Dendritic cell treated with granulocyte-macrophage colony-stimulating factor and Interleukin-4, amounts not matched to agents 40 ng/mL and 50 ng/mL, for 4 days (primary cell): ENCODE data around the gene C11orf58.

Source experiments
- H3K27ac Mint-ChIP-seq: one replicate; pipeline ENCODE4 v1.8.0; 2022; ENCODE audit warnings: mild to moderate bottlenecking, mixed read lengths
- H3K27me3 Mint-ChIP-seq: one replicate; pipeline ENCODE4 v1.8.0; 2022; ENCODE audit warnings: mild to moderate bottlenecking, mixed read lengths
- H3K36me3 Mint-ChIP-seq: one replicate; pipeline ENCODE4 v1.8.0; 2022; ENCODE audit warnings: low read depth, mixed read lengths
- H3K4me1 Mint-ChIP-seq: one replicate; pipeline ENCODE4 v1.8.0; 2022; ENCODE audit warnings: low read depth, mixed read lengths
- H3K4me3 Mint-ChIP-seq: one replicate; pipeline ENCODE4 v1.8.0; 2022; ENCODE audit warnings: mild to moderate bottlenecking, moderate library complexity, mixed read lengths
- H3K9me3 Mint-ChIP-seq: one replicate; pipeline ENCODE4 v1.8.0; 2022; ENCODE audit warnings: mixed read lengths
- intact Hi-C: fragments of 100-400 bp; cut with micrococcal nuclease; formaldehyde crosslinking; loops from one replicate; pipeline ENCODE4 v1.15.0; 2022

C11orf58 gene

GRCh38 chr11:16749666-16750065, 11.2 kb downstream of the C11orf58 start:
- no peaks in the 10 kb centered on the region for H3K9me3 Mint-ChIP-seq
- no peaks in the 10 kb centered on the region for H3K27me3 Mint-ChIP-seq
- no peak overlapping the region for H3K4me3 Mint-ChIP-seq
- H3K4me1 Mint-ChIP-seq: no peaks in the 10 kb centered on the region
- H3K27ac Mint-ChIP-seq: no peak overlapping the region
- H3K36me3 Mint-ChIP-seq: peaks cover 87% of the 10 kb centered on the region
- intact Hi-C loops: no loop called here

- Mint-ChIP-seq H3K4me3 (no peak overlapping the region), H3K9me3 (no peaks in the 10 kb centered on the region), H3K4me1 (no peaks in the 10 kb centered on the region), H3K27ac (no peak overlapping the region), H3K36me3 (peaks cover 83% of the 10 kb centered on the region), H3K27me3 (no peaks in the 10 kb centered on the region)
- intact Hi-C loops: no loop called here
Observed at GRCh38 chr11:16750417-16750816, 12.0 kb downstream of the C11orf58 start.

- Mint-ChIP-seq H3K9me3 (no peaks in the 10 kb centered on the region), H3K36me3 (peaks cover 51% of the 10 kb centered on the region), H3K4me1 (peaks cover 24% of the 10 kb centered on the region), H3K27ac (no peak overlapping the region), H3K4me3 (no peak overlapping the region), H3K27me3 (no peaks in the 10 kb centered on the region)
- intact Hi-C loops: no loop called here
Observed at GRCh38 chr11:16758382-16759024, 20.1 kb downstream of the C11orf58 start.

GRCh38 chr11:16759857-16760508, 21.5 kb downstream of the C11orf58 start:
- no peaks in the 10 kb centered on the region for H3K9me3 Mint-ChIP-seq
- H3K27me3 Mint-ChIP-seq: no peaks in the 10 kb centered on the region
- peaks cover 24% of the 10 kb centered on the region for H3K4me1 Mint-ChIP-seq
- H3K27ac Mint-ChIP-seq: peak overlapping the region; percentile 12
- peaks cover 36% of the 10 kb centered on the region for H3K36me3 Mint-ChIP-seq
- H3K4me3 Mint-ChIP-seq: no peak overlapping the region
- intact Hi-C loops: no loop called here

- Mint-ChIP-seq H3K4me1 (peaks cover 14% of the 10 kb centered on the region), H3K27ac (no peak overlapping the region), H3K36me3 (peaks cover 5% of the 10 kb centered on the region), H3K27me3 (peaks cover 3% of the 10 kb centered on the region), H3K4me3 (no peak overlapping the region), H3K9me3 (no peaks in the 10 kb centered on the region)
- intact Hi-C loops: no loop called here
Observed at GRCh38 chr11:16763746-16764145, 25.3 kb downstream of the C11orf58 start.

GRCh38 chr11:16764888-16765287, 26.4 kb downstream of the C11orf58 start:
- H3K4me1 Mint-ChIP-seq: peaks cover 3% of the 10 kb centered on the region

GRCh38 chr11:16767137-16767536, 28.7 kb downstream of the C11orf58 start:
- H3K9me3 Mint-ChIP-seq: no peaks in the 10 kb centered on the region
- H3K27ac Mint-ChIP-seq: no peak overlapping the region
- intact Hi-C loops: no loop called here
- no peaks in the 10 kb centered on the region for H3K4me1 Mint-ChIP-seq
- H3K36me3 Mint-ChIP-seq: no peaks in the 10 kb centered on the region
- H3K27me3 Mint-ChIP-seq: peaks cover 3% of the 10 kb centered on the region
- H3K4me3 Mint-ChIP-seq: no peak overlapping the region

More at GRCh38 chr11:16764888-16765287, 26.4 kb downstream of the C11orf58 start:
- intact Hi-C loops: no loop called here
- Mint-ChIP-seq H3K36me3 (no peaks in the 10 kb centered on the region), H3K4me3 (no peak overlapping the region), H3K9me3 (no peaks in the 10 kb centered on the region), H3K27me3 (peaks cover 3% of the 10 kb centered on the region), H3K27ac (no peak overlapping the region)

GRCh38 chr11:16767957-16768356, 29.5 kb downstream of the C11orf58 start:
- no peak overlapping the region for H3K27ac Mint-ChIP-seq
- H3K4me1 Mint-ChIP-seq: no peaks in the 10 kb centered on the region
- H3K9me3 Mint-ChIP-seq: no peaks in the 10 kb centered on the region
- H3K4me3 Mint-ChIP-seq: no peak overlapping the region
- H3K36me3 Mint-ChIP-seq: no peaks in the 10 kb centered on the region
- peaks cover 3% of the 10 kb centered on the region for H3K27me3 Mint-ChIP-seq
- intact Hi-C loops: no loop called here

GRCh38 chr11:16769386-16769785, 30.9 kb downstream of the C11orf58 start:
- peaks cover 3% of the 10 kb centered on the region for H3K27me3 Mint-ChIP-seq
- no peak overlapping the region for H3K4me3 Mint-ChIP-seq
- H3K27ac Mint-ChIP-seq: no peak overlapping the region
- no peaks in the 10 kb centered on the region for H3K9me3 Mint-ChIP-seq
- intact Hi-C loops: no loop called here
- no peaks in the 10 kb centered on the region for H3K4me1 Mint-ChIP-seq
- H3K36me3 Mint-ChIP-seq: no peaks in the 10 kb centered on the region

- Mint-ChIP-seq H3K4me3 (no peak overlapping the region), H3K36me3 (no peaks in the 10 kb centered on the region)
Observed at GRCh38 chr11:16770016-16770415, 31.6 kb downstream of the C11orf58 start.

GRCh38 chr11:16771350-16772140, 33.1 kb downstream of the C11orf58 start:
- intact Hi-C loops: no loop called here
- H3K4me3 Mint-ChIP-seq: no peak overlapping the region

More at GRCh38 chr11:16770016-16770415, 31.6 kb downstream of the C11orf58 start:
- H3K27ac Mint-ChIP-seq: no peak overlapping the region
- no peaks in the 10 kb centered on the region for H3K4me1 Mint-ChIP-seq
- H3K9me3 Mint-ChIP-seq: no peaks in the 10 kb centered on the region
- peaks cover 3% of the 10 kb centered on the region for H3K27me3 Mint-ChIP-seq
- intact Hi-C loops: no loop called here

GRCh38 chr11:16772141-16772512, 33.7 kb downstream of the C11orf58 start:
- H3K4me1 Mint-ChIP-seq: no peaks in the 10 kb centered on the region
- H3K36me3 Mint-ChIP-seq: no peaks in the 10 kb centered on the region
- intact Hi-C loops: no loop called here
- no peak overlapping the region for H3K27ac Mint-ChIP-seq
- H3K9me3 Mint-ChIP-seq: no peaks in the 10 kb centered on the region
- H3K27me3 Mint-ChIP-seq: no peaks in the 10 kb centered on the region
- H3K4me3 Mint-ChIP-seq: no peak overlapping the region

More at GRCh38 chr11:16771350-16772140, 33.1 kb downstream of the C11orf58 start:
- Mint-ChIP-seq H3K9me3 (no peaks in the 10 kb centered on the region), H3K27me3 (peaks cover 3% of the 10 kb centered on the region), H3K27ac (no peak overlapping the region), H3K36me3 (no peaks in the 10 kb centered on the region), H3K4me1 (no peaks in the 10 kb centered on the region)

- Mint-ChIP-seq H3K4me1 (peaks cover 7% of the 10 kb centered on the region), H3K27ac (no peak overlapping the region), H3K9me3 (no peaks in the 10 kb centered on the region), H3K4me3 (no peak overlapping the region), H3K27me3 (no peaks in the 10 kb centered on the region), H3K36me3 (no peaks in the 10 kb centered on the region)
- intact Hi-C loops: no loop called here
Observed at GRCh38 chr11:16773981-16774935, 35.8 kb downstream of the C11orf58 start.
